ENCODE results near the gene KCNQ2. TPM values are rescaled to one million over a fixed set of nuclear protein-coding genes. Genes with fewer than 3 reads are reported as not detected.

The KCNQ2 gene
- total and polyA plus RNA-seq, 10 of the 15 experiments (the other 5 are each of a cell fraction or from before 2014, with no cell fraction given) = 0.06 to 0.49 (median 0.26) TPM; not detected in 7

GRCh38 chr20:63406617-63407245, 65.7 kb downstream of the KCNQ2 start (continued):
- TF ChIP-seq MXI1 (IDR thresholded peaks at IDR 0.05; ENCODE audit: low read depth, low read length) (no peak), EED (IDR thresholded peaks at IDR 0.05; ENCODE audit: low read depth) (no peak), MYC (IDR thresholded peaks at IDR 0.05; ENCODE audit: insufficient read depth, insufficient read length, insufficient replicate concordance, low read length, severe bottlenecking) (no peak), RBBP5 (conservative IDR thresholded peaks at IDR 0.05) (no peak), CHD4 (IDR thresholded peaks at IDR 0.05) (no peak), BACH1 (IDR thresholded peaks at IDR 0.05; ENCODE audit: borderline replicate concordance) (no peak)
- TF ChIP-seq, protein P1, sequence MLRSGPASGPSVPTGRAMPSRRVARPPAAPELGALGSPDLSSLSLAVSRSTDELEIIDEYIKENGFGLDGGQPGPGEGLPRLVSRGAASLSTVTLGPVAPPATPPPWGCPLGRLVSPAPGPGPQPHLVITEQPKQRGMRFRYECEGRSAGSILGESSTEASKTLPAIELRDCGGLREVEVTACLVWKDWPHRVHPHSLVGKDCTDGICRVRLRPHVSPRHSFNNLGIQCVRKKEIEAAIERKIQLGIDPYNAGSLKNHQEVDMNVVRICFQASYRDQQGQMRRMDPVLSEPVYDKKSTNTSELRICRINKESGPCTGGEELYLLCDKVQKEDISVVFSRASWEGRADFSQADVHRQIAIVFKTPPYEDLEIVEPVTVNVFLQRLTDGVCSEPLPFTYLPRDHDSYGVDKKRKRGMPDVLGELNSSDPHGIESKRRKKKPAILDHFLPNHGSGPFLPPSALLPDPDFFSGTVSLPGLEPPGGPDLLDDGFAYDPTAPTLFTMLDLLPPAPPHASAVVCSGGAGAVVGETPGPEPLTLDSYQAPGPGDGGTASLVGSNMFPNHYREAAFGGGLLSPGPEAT (IDR thresholded peaks at IDR 0.05; ENCODE audit: low read depth) = no peak

GRCh38 chr20:63406011-63406410, 66.4 kb downstream of the KCNQ2 start:
- no peaks in the 10 kb centered on the region; the same call in 2 of the 3 replicates for H3K9me3 ChIP-seq (replicated peaks; ENCODE audit: control insufficient read depth, insufficient read depth, low read length)
- POLR2A ChIA-PET = no interaction called here
- no peak overlapping the region for H3K4me2 ChIP-seq (ENCODE audit: control insufficient read depth, insufficient read depth)
- BruUV-seq (replicated peaks) = no TSS peak
- in situ Hi-C loops (cut with MboI) = no loop called here
- H3K27me3 ChIP-seq (replicated peaks in 1 of 2; ENCODE audit: control insufficient read depth in 2 of 2, insufficient read depth in 2 of 2, low read length in 1 of 2) = no peaks in the 10 kb centered on the region
- no peaks in the 10 kb centered on the region for H3K4me1 ChIP-seq (ENCODE audit: control insufficient read depth, insufficient read depth, low read length)
- RAD21 ChIA-PET (ENCODE audit: unreplicated experiment) = no interaction called here
- TF ChIP-seq, protein P2, sequence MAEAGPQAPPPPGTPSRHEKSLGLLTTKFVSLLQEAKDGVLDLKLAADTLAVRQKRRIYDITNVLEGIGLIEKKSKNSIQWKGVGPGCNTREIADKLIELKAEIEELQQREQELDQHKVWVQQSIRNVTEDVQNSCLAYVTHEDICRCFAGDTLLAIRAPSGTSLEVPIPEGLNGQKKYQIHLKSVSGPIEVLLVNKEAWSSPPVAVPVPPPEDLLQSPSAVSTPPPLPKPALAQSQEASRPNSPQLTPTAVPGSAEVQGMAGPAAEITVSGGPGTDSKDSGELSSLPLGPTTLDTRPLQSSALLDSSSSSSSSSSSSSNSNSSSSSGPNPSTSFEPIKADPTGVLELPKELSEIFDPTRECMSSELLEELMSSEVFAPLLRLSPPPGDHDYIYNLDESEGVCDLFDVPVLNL (IDR thresholded peaks at IDR 0.05; ENCODE audit: low read depth, low read length) = no peak
- TF ChIP-seq RBBP5 (conservative IDR thresholded peaks at IDR 0.05) (no peak), JUNB (IDR thresholded peaks at IDR 0.05) (no peak)
- TF ChIP-seq, protein P1 (IDR thresholded peaks at IDR 0.05; ENCODE audit: low read depth) = no peak
- CTCF ChIA-PET = no interaction called here
- no peak overlapping the region for H3K4me3 ChIP-seq
- H2AFZ ChIP-seq (ENCODE audit: control insufficient read depth, low read depth, low read length) = no peak overlapping the region
- no peak for FAIRE-seq
- ATAC-seq = no peak
- no peaks in the 10 kb centered on the region for H4K20me1 ChIP-seq (ENCODE audit: control insufficient read depth, insufficient read depth)
- H3K9ac ChIP-seq (ENCODE audit: control insufficient read depth, insufficient read depth, low read length) = no peak overlapping the region
- intact Hi-C loops (cut with micrococcal nuclease; ENCODE audit: unreplicated experiment) = no loop called here
- WGBS (ENCODE audit: insufficient coverage, insufficient replicate concordance, low lambda C conversion rate, missing lambda C conversion rate) = 48% methylated on average over 23 of the region's 23 CpGs
- no peaks in the 10 kb centered on the region for H3K36me3 ChIP-seq (ENCODE audit: control insufficient read depth in 2 of 2, insufficient read depth in 2 of 2, low read length in 1 of 2)
- no peak for DNase-seq (ENCODE audit: low read depth, low spot score)
- no peak overlapping the region for H3K27ac ChIP-seq (ENCODE audit: control insufficient read depth, insufficient read depth)
- SMC1A ChIA-PET (ENCODE audit: uncharacterized antibody, unreplicated experiment) = no interaction called here
- no peaks in the 10 kb centered on the region for H3K79me2 ChIP-seq (ENCODE audit: control insufficient read depth, insufficient read depth, low read length)
